ENCODE measurements around the gene MBTPS1. TPM values are rescaled to one million over a fixed set of nuclear protein-coding genes. Genes with fewer than 3 reads are reported as not detected.

Gene MBTPS1
- total and polyA plus RNA-seq, 2 donors (not counting 1 experiment from before 2014, with no cell fraction given) = 80.3 to 109 TPM

GRCh38 chr16:84067640-84068039 lies 49.1 kb downstream of the MBTPS1 start:
- H3K9me3 ChIP-seq (ENCODE audit: control insufficient read depth, insufficient read depth, low read depth, low read length) = no peaks in the 10 kb centered on the region
- H3K27me3 ChIP-seq (ENCODE audit: control insufficient read depth, insufficient read depth, low read length) = no peaks in the 10 kb centered on the region
- H3K9ac ChIP-seq (ENCODE audit: insufficient read depth, low read length) = no peak overlapping the region
- H3K36me3 ChIP-seq (ENCODE audit: control insufficient read depth, insufficient read depth, low read length) = peaks cover 8% of the 10 kb centered on the region
- no peak overlapping the region for H3K27ac ChIP-seq (ENCODE audit: insufficient read depth, low read length)
- H3K79me2 ChIP-seq (ENCODE audit: control insufficient read depth, insufficient read depth, low read length) = no peaks in the 10 kb centered on the region
- no peaks in the 10 kb centered on the region for H4K20me1 ChIP-seq (ENCODE audit: control insufficient read depth, extremely low read depth, insufficient read depth, low read length)
- H2AFZ ChIP-seq (ENCODE audit: low read length) = no peak overlapping the region
- H3K4me2 ChIP-seq (ENCODE audit: extremely low read depth, insufficient read depth, low read length) = no peak overlapping the region
- H3K4me1 ChIP-seq (ENCODE audit: control insufficient read depth, extremely low read depth, insufficient read depth, low read length) = peaks cover 2% of the 10 kb centered on the region
- no peak overlapping the region for H3K4me3 ChIP-seq (replicated peaks in 1 of 4; ENCODE audit: control extremely low read depth in 1 of 4, insufficient read depth in 1 of 4, low read depth in 3 of 4, low read length in 4 of 4)
- TF ChIP-seq EZH2 (IDR thresholded peaks at IDR 0.05; ENCODE audit: low read length, missing control alignments) = no peak
- TF ChIP-seq, protein P1, sequence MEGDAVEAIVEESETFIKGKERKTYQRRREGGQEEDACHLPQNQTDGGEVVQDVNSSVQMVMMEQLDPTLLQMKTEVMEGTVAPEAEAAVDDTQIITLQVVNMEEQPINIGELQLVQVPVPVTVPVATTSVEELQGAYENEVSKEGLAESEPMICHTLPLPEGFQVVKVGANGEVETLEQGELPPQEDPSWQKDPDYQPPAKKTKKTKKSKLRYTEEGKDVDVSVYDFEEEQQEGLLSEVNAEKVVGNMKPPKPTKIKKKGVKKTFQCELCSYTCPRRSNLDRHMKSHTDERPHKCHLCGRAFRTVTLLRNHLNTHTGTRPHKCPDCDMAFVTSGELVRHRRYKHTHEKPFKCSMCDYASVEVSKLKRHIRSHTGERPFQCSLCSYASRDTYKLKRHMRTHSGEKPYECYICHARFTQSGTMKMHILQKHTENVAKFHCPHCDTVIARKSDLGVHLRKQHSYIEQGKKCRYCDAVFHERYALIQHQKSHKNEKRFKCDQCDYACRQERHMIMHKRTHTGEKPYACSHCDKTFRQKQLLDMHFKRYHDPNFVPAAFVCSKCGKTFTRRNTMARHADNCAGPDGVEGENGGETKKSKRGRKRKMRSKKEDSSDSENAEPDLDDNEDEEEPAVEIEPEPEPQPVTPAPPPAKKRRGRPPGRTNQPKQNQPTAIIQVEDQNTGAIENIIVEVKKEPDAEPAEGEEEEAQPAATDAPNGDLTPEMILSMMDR (conservative IDR thresholded peaks at IDR 0.05 in 1 of 2, IDR thresholded peaks at IDR 0.05 in 1 of 2; ENCODE audit: low read depth in 1 of 2, low read length in 2 of 2) = no peak
- no peak for DNase-seq (ENCODE audit: low read depth in 2 of 2)

DNA sequence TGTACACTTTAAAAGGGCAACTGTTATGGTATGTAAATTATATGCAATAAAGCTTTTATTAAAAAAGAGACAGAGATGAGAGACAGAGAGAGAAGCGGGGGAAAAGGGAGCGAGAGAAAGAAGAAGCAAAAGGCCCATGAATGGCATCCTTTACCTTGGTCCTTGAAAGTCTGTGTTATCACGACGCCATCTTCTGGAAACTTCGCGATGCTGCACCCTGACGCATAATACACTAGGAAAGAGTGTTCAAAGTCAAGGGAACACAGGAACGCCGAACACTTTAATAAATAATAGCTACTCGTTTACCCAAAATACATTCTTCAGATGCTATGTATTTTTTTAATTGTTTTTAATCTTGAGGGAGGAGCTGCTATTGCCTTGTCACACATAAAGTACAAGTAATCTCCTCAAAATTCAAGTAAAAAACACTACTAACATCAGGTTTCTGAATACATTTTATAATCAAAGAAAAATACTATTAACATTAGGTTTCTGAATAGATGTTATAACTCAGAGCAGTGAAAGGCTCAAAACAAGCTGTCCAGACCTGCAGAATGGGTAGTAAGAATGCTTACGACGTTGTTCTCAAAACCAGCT lies 51.1 kb downstream of the MBTPS1 start:
- no peak overlapping the region for H3K4me3 ChIP-seq (replicated peaks in 1 of 4; ENCODE audit: control extremely low read depth in 1 of 4, insufficient read depth in 1 of 4, low read depth in 3 of 4, low read length in 4 of 4)
- peaks cover 11% of the 10 kb centered on the region for H3K36me3 ChIP-seq (ENCODE audit: control insufficient read depth, insufficient read depth, low read length)
- H4K20me1 ChIP-seq (ENCODE audit: control insufficient read depth, extremely low read depth, insufficient read depth, low read length) = no peaks in the 10 kb centered on the region
- TF ChIP-seq, protein P1 (conservative IDR thresholded peaks at IDR 0.05 in 1 of 2, IDR thresholded peaks at IDR 0.05 in 1 of 2; ENCODE audit: low read depth in 1 of 2, low read length in 2 of 2) = peak; percentile 69 to 91
- no peak for TF ChIP-seq EZH2 (IDR thresholded peaks at IDR 0.05; ENCODE audit: low read length, missing control alignments)
- no peaks in the 10 kb centered on the region for H3K9me3 ChIP-seq (ENCODE audit: control insufficient read depth, insufficient read depth, low read depth, low read length)
- H2AFZ ChIP-seq (ENCODE audit: low read length) = no peak overlapping the region
- no peak overlapping the region for H3K4me2 ChIP-seq (ENCODE audit: extremely low read depth, insufficient read depth, low read length)
- no peaks in the 10 kb centered on the region for H3K27me3 ChIP-seq (ENCODE audit: control insufficient read depth, insufficient read depth, low read length)
- peak; percentile 44 to 65 for DNase-seq (ENCODE audit: low read depth in 2 of 2)
- H3K27ac ChIP-seq (ENCODE audit: insufficient read depth, low read length) = no peak overlapping the region
- H3K4me1 ChIP-seq (ENCODE audit: control insufficient read depth, extremely low read depth, insufficient read depth, low read length) = peaks cover 2% of the 10 kb centered on the region
- H3K9ac ChIP-seq (ENCODE audit: insufficient read depth, low read length) = no peak overlapping the region
- H3K79me2 ChIP-seq (ENCODE audit: control insufficient read depth, insufficient read depth, low read length) = no peaks in the 10 kb centered on the region

GRCh38 chr16:84063980-84064379 lies 52.8 kb downstream of the MBTPS1 start:
- Histone ChIP-seq H3K27me3 (ENCODE audit: control insufficient read depth, insufficient read depth, low read length) (no peaks in the 10 kb centered on the region), H3K4me2 (ENCODE audit: extremely low read depth, insufficient read depth, low read length) (no peak overlapping the region), H3K9me3 (ENCODE audit: control insufficient read depth, insufficient read depth, low read depth, low read length) (no peaks in the 10 kb centered on the region), H3K4me1 (ENCODE audit: control insufficient read depth, extremely low read depth, insufficient read depth, low read length) (peaks cover 2% of the 10 kb centered on the region), H4K20me1 (ENCODE audit: control insufficient read depth, extremely low read depth, insufficient read depth, low read length) (no peaks in the 10 kb centered on the region), H3K27ac (ENCODE audit: insufficient read depth, low read length) (no peak overlapping the region), H3K4me3 (replicated peaks in 1 of 4; ENCODE audit: control extremely low read depth in 1 of 4, insufficient read depth in 1 of 4, low read depth in 3 of 4, low read length in 4 of 4) (no peak overlapping the region), H2AFZ (ENCODE audit: low read length) (no peak overlapping the region), H3K79me2 (ENCODE audit: control insufficient read depth, insufficient read depth, low read length) (no peaks in the 10 kb centered on the region), H3K36me3 (ENCODE audit: control insufficient read depth, insufficient read depth, low read length) (peaks cover 9% of the 10 kb centered on the region), H3K9ac (ENCODE audit: insufficient read depth, low read length) (no peak overlapping the region)
- TF ChIP-seq, protein P1 (conservative IDR thresholded peaks at IDR 0.05 in 1 of 2, IDR thresholded peaks at IDR 0.05 in 1 of 2; ENCODE audit: low read depth in 1 of 2, low read length in 2 of 2) = no peak
- TF ChIP-seq EZH2 (IDR thresholded peaks at IDR 0.05; ENCODE audit: low read length, missing control alignments) = no peak
- DNase-seq (ENCODE audit: low read depth in 2 of 2) = no peak

Measured in fibroblast of lung (primary cell).